ENCODE measurements around the gene AGK. TPM values are rescaled to one million over a fixed set of nuclear protein-coding genes. Genes with fewer than 3 reads are reported as not detected.
A peak's percentile ranks its signal among the peaks of the same experiment; 100 is the strongest.

AGK gene
- total and polyA plus RNA-seq, 2 experiments from 2014 or later = 21.9 to 37.9 TPM

GRCh38 chr7:141700848-141701371 lies 149.7 kb downstream of the AGK start:
- H3K27me3 ChIP-seq (ENCODE audit: insufficient read depth) = peaks cover 19% of the 10 kb centered on the region
- peaks cover 54% of the 10 kb centered on the region for H3K4me1 Mint-ChIP-seq
- no peak overlapping the region for H3K27ac Mint-ChIP-seq
- peaks cover 44% of the 10 kb centered on the region for H3K4me1 ChIP-seq (ENCODE audit: insufficient read depth)
- no peaks in the 10 kb centered on the region for H3K9me3 Mint-ChIP-seq
- TF ChIP-seq ZNF331 (CRISPR knock-in tag; IDR thresholded peaks at IDR 0.05; ENCODE audit: low read depth) = no peak
- peak overlapping the region; percentile 69; the same call in 1 of the 2 replicates for H3K27ac ChIP-seq (ENCODE audit: low read depth)
- DNase-seq (ENCODE audit: low spot score) (peak; percentile 65), ATAC-seq (peak; percentile 29)
- H4K20me1 ChIP-seq (replicated peaks; ENCODE audit: insufficient read depth) = peaks cover 2% of the 10 kb centered on the region; the same call in 1 of the 2 replicates
- H3K4me3 ChIP-seq = peak overlapping the region; percentile 93
- peaks cover 48% of the 10 kb centered on the region for H3K79me2 ChIP-seq (replicated peaks; ENCODE audit: insufficient read depth)
- H3K9me2 ChIP-seq (ENCODE audit: insufficient read depth) = no peaks in the 10 kb centered on the region
- H3K27me3 Mint-ChIP-seq (ENCODE audit: insufficient read depth, low read depth, poor library complexity) = peaks cover 8% of the 10 kb centered on the region
- H3K36me3 ChIP-seq (ENCODE audit: insufficient read depth) = no peaks in the 10 kb centered on the region
- H2AFZ ChIP-seq = peak overlapping the region; percentile 81; the same call in 1 of the 2 replicates
- peak overlapping the region; percentile 99 for H3K4me2 ChIP-seq
- H3K36me3 Mint-ChIP-seq (ENCODE audit: low read depth) = no peaks in the 10 kb centered on the region
- peak overlapping the region; percentile 82 for H3K4me3 Mint-ChIP-seq
- peaks cover 3% of the 10 kb centered on the region; the same call in 1 of the 2 replicates for H3F3A ChIP-seq (replicated peaks; ENCODE audit: low read depth)

- H3K4me3 ChIP-seq = peak overlapping the region; percentile 93
- peaks cover 19% of the 10 kb centered on the region for H3K27me3 ChIP-seq (ENCODE audit: insufficient read depth)
- H3K9me2 ChIP-seq (ENCODE audit: insufficient read depth) = no peaks in the 10 kb centered on the region
- DNase-seq (ENCODE audit: low spot score) (peak; percentile 78), ATAC-seq (peak; percentile 85)
- TF ChIP-seq NANOG (IDR thresholded peaks at IDR 0.05; ENCODE audit: borderline replicate concordance) (no peak), ETS1 (IDR thresholded peaks at IDR 0.05) (no peak), POLR2AphosphoS5 (IDR thresholded peaks at IDR 0.05; ENCODE audit: low read depth) (no peak), EZH2 (IDR thresholded peaks at IDR 0.05; ENCODE audit: low read depth, unreplicated experiment) (no peak), EZH2phosphoT487 (IDR thresholded peaks at IDR 0.05; ENCODE audit: unreplicated experiment) (no peak), CREB1 (CRISPR knock-in tag; IDR thresholded peaks at IDR 0.05; ENCODE audit: low read depth) (no peak), REST (IDR thresholded peaks at IDR 0.05; ENCODE audit: unreplicated experiment) (no peak)
- Mint-ChIP-seq H3K27ac (no peak overlapping the region), H3K9me3 (no peaks in the 10 kb centered on the region), H3K4me3 (peak overlapping the region; percentile 82), H3K27me3 (ENCODE audit: insufficient read depth, low read depth, poor library complexity) (peaks cover 8% of the 10 kb centered on the region), H3K36me3 (ENCODE audit: low read depth) (no peaks in the 10 kb centered on the region), H3K4me1 (peaks cover 51% of the 10 kb centered on the region)
- no peaks in the 10 kb centered on the region; the same call in 1 of the 2 replicates for H4K20me1 ChIP-seq (replicated peaks; ENCODE audit: insufficient read depth)
- 0 out of 2 replicates have a peak overlapping the region, but pooled peaks have one; percentile 32 for H3K27ac ChIP-seq (ENCODE audit: low read depth)
- peaks cover 42% of the 10 kb centered on the region for H3K4me1 ChIP-seq (ENCODE audit: insufficient read depth)
- H3K79me2 ChIP-seq (replicated peaks; ENCODE audit: insufficient read depth) = peaks cover 42% of the 10 kb centered on the region
- no peaks in the 10 kb centered on the region for H3K36me3 ChIP-seq (ENCODE audit: insufficient read depth)
- H3K4me2 ChIP-seq = peak overlapping the region; percentile 76
- peaks cover 3% of the 10 kb centered on the region; the same call in 1 of the 2 replicates for H3F3A ChIP-seq (replicated peaks; ENCODE audit: low read depth)
- H2AFZ ChIP-seq = no peak overlapping the region
Observed at GRCh38 chr7:141701489-141702046, 150.4 kb downstream of the AGK start.
